Measurements from ENCODE around the gene SCRN3. TPM values are rescaled to one million over a fixed set of nuclear protein-coding genes. Genes with fewer than 3 reads are reported as not detected.

Gene SCRN3
- total RNA-seq (2014; rRNA removed; shearing (Covaris generic)), result 8.1 and 9.6 TPM in 2 replicates
- polyA plus RNA-seq (2016; fragmentation: Nextera tagmentation; extraction: Ambion mirVana), result 10.0 and 12.3 TPM in 2 replicates
- long read RNA-seq, partial matches to known transcripts, result 0 of 3 reads
- long read RNA-seq, other reads (novel, unspliced or antisense), result 1 of 3 reads

- no peaks in the 10 kb centered on the region for H3K9me2 ChIP-seq (ENCODE audit: insufficient read depth)
- DNase-seq (ENCODE audit: low spot score), result peak; percentile 98
- peaks cover 29% of the 10 kb centered on the region for H3K79me2 ChIP-seq (replicated peaks; ENCODE audit: insufficient read depth)
- no peaks in the 10 kb centered on the region for H3F3A ChIP-seq (replicated peaks; ENCODE audit: low read depth)
- ATAC-seq, result peak; percentile 98
- TF ChIP-seq ZNF114 (CRISPR knock-in tag; IDR thresholded peaks at IDR 0.05) (no peak), EZH2 (IDR thresholded peaks at IDR 0.05; ENCODE audit: low read depth, unreplicated experiment) (no peak), REST (IDR thresholded peaks at IDR 0.05; ENCODE audit: unreplicated experiment) (no peak), CREB1 (CRISPR knock-in tag; IDR thresholded peaks at IDR 0.05; ENCODE audit: low read depth) (peak; percentile 85), ETS1 (IDR thresholded peaks at IDR 0.05) (peak; percentile 75; the same call in 1 of the 2 replicates), EZH2phosphoT487 (IDR thresholded peaks at IDR 0.05; ENCODE audit: unreplicated experiment) (no peak), STAT1 (IDR thresholded peaks at IDR 0.05; ENCODE audit: unreplicated experiment) (no peak), ZNF462 (CRISPR knock-in tag; IDR thresholded peaks at IDR 0.05) (no peak), JUNB (IDR thresholded peaks at IDR 0.05; ENCODE audit: unreplicated experiment) (no peak), POLR2AphosphoS5 (IDR thresholded peaks at IDR 0.05; ENCODE audit: low read depth) (peak; percentile 71)
- TF ChIP-seq, protein P1, sequence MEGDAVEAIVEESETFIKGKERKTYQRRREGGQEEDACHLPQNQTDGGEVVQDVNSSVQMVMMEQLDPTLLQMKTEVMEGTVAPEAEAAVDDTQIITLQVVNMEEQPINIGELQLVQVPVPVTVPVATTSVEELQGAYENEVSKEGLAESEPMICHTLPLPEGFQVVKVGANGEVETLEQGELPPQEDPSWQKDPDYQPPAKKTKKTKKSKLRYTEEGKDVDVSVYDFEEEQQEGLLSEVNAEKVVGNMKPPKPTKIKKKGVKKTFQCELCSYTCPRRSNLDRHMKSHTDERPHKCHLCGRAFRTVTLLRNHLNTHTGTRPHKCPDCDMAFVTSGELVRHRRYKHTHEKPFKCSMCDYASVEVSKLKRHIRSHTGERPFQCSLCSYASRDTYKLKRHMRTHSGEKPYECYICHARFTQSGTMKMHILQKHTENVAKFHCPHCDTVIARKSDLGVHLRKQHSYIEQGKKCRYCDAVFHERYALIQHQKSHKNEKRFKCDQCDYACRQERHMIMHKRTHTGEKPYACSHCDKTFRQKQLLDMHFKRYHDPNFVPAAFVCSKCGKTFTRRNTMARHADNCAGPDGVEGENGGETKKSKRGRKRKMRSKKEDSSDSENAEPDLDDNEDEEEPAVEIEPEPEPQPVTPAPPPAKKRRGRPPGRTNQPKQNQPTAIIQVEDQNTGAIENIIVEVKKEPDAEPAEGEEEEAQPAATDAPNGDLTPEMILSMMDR (conservative IDR thresholded peaks at IDR 0.05; ENCODE audit: low read depth in 2 of 2), result no peak
- Mint-ChIP-seq H3K27ac (peak within 1 kb of the TSS; percentile 93), H3K4me1 (peaks cover 3% of the 10 kb centered on the region; the same call in 2 of the 3 replicates), H3K36me3 (ENCODE audit: low read depth) (no peaks in the 10 kb centered on the region), H3K27me3 (ENCODE audit: insufficient read depth, low read depth, poor library complexity) (no peaks in the 10 kb centered on the region), H3K4me3 (peak within 1 kb of the TSS; percentile 99), H3K9me3 (no peaks in the 10 kb centered on the region)
- peak within 1 kb of the TSS; percentile 80 for H3K4me2 ChIP-seq
- peak within 1 kb of the TSS; percentile 98 for H2AFZ ChIP-seq
- H4K20me1 ChIP-seq (replicated peaks; ENCODE audit: insufficient read depth), result no peaks in the 10 kb centered on the region
- no peaks in the 10 kb centered on the region for H3K27me3 ChIP-seq (ENCODE audit: insufficient read depth)
- H3K27ac ChIP-seq (ENCODE audit: low read depth), result peak within 1 kb of the TSS; percentile 46
- no peaks in the 10 kb centered on the region for H3K36me3 ChIP-seq (ENCODE audit: insufficient read depth)
- peaks cover 6% of the 10 kb centered on the region; the same call in 1 of the 2 replicates for H3K4me1 ChIP-seq (ENCODE audit: insufficient read depth)
- H3K4me3 ChIP-seq, result peak within 1 kb of the TSS; percentile 66
Observed at GRCh38 chr2:174395284-174395968, at the start of gene SCRN3. Gene SCRN3 (plus strand): TSS chr2:174395730. CDS start chr2:174398284, 2,554 bp downstream.
